GM19438 (cell line): ENCODE results near the gene SMC5.
"Not testable (repeated sequence)": the region's sequence is repeated elsewhere in the genome, so short reads cannot be mapped to it uniquely, and the experiment has no call there.

Experiments used
- ATAC-seq: cut with Tn5 transposase; IDR thresholded peaks from one replicate; pipeline ENCODE4 v1.9.1; 2021; ENCODE audit warnings: low read depth; ENCODE audit not compliant: unreplicated experiment

Gene SMC5

DNA sequence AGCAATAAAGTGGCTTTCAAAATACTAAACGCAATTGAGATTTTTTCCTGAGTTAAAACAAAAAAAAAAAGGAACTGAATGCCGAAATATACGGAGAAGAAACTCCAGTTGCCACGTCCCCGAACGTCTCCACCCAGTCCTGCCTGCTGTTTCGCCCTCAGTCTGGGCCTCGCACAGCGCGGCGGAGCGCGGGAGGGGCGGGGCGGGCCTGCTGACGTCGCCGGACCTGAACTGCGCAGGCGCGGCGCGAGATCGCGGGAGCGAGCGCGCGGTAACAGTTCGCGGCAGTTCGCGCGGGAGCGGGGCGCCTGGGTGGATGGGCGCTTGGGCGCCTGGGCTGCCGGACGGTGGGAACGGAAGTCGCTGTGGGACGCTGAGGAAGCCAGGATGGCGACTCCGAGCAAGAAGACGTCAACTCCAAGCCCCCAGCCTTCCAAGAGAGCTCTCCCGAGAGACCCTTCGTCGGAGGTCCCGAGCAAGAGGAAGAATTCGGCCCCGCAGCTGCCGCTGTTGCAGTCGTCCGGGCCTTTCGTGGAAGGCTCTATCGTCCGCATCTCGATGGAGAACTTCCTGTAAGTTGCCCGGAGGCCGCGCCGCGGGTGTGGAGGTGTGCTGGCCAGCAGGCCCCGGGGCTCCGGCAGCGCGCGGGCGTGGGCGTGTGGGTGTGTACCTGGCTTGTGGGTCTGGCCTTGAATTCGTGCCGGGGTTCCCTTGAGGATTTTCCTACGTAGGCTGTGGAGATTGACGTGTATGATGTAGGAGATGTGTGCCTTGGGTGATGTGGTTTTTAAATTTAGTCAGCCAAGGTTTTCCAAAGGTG is at the start of gene SMC5:
SMC5 (plus strand) TSS at position 287 of the 820 bp plus-strand sequence; CDS start at position 388, 101 bp downstream.
- peak; percentile 86 for ATAC-seq

DNA sequence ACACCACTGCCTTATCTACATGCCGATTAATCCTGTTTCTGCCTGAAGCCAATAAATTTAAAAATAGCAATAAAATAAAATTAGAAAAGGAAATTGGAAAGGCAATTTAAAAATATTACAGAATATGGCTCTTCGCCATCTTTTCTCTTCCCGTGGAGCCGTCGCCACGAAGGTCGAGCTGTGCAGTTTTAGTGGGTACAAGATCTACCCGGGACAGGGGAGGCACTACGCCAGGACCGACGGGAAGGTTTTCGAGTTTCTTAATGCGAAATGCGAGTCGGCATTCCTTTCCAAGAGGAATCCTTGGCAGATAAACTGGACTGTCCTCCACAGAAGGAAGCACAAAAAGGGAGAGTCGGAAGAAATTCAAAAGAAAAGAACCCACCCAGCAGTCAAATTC is 41.7 kb upstream of the SMC5 start:
- ATAC-seq = no peak

DNA sequence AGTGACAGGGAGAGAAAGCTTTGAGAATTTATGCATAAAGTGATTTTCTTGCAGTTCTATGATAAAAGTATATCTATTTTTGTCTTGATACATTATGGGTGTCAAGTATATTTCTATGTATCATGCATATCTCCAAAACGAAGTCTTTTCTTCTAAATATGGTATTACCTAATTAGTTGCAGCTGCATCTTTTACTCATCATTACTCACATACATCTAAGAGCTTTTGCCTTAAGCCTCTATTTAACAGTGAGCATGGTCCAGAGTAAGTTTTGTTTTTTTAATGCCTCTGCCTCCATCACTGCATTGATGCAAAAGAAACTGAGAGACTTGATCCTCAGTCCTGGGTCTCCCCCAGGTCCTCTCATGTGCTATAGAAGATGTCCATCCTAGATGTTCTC is 40.0 kb upstream of the SMC5 start:
- ATAC-seq = no peak

DNA sequence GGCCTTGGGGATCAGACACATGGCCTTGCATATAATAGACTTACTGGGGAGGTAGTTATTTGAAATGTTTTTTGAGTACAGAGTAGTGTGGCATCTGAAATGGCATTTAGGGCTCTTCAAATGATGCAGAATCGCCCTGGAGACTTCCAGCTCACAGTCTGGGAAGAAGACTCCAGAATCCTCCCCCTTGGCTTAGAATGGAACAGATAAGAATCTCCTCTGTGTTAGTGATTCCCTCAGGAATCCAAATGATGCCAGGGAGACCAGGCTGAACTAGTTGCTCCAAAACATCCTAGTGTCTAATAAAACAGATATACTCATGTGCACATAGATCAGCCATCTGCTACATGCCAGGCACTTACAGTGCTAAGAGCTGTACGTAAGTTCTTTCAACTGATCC is 38.6 kb upstream of the SMC5 start:
- no peak for ATAC-seq

DNA sequence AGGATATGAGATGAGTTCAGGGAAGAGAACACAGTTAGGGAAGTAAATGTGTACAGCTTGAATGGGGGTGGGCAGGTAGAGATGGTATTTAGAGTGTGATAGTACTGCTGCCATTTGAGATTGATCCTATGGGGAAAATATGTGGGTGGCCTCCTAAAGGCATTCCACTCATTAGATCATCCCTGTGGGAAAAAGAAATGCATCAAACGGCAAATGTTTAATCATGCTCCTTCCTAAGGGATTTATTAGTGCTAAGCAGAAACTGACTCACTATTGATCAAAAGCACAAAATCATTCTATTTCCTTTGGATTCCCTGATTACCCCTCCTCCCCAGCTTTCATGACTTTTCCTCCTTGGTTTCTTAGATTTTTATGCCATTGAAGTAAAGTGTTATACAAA is 36.4 kb upstream of the SMC5 start:
- ATAC-seq = no peak

DNA sequence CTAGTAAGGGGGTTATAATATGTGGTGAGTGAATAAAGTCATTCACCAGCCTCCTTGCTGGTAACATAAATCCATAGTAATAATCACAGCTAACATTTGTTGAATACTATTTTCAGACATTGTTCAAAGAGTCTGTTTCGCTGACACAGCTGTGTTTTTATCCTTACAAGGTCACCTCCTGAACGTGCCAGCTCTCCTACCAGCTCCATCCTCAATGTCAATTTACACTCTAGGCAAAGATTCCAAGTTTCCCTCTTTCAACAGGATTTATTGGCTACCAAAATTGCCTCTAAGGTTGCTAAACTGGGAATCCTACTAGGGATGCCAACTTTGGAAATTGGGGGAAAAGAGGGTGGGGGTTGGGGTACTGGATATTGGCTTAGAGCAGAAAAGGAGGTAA is 30.7 kb upstream of the SMC5 start:
- ATAC-seq = no peak

DNA sequence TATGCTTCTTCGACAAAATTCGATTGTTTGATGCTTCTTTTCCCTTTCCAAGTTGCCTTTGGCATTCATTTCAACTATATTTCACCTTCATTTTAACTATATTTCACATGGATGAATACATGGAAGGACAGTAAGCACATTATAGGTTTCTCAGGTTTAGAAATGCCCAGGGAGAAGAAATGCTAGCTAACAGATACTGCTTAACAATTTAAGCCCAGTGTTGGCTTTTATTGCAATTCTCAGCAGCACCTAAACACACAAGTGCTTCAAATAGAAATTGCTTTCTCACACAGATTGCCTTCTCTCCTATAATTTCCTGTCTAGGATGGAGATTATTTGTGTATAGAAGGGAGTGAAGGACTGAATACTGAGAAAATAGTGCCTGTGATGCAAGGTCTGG is 30.2 kb upstream of the SMC5 start:
- ATAC-seq = no peak

DNA sequence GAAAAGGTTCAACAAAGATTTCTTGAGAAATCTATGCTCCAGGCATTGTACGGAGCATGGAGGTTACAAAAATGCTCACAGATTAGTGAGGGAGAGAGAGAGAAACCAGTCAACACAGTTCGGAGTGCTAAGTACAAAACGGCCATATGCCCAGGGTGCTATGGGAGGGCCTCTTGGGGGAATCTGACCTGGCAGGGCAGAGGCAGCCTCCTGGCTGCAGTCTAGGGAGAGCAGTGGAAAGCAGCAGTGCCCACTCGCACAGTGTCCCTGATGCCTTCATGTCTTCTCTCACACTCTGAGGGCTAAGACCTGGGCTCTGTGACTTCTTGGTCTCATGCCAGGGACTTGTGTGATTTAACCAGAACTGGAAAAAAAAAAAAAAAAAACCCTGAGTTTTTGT is 29.8 kb upstream of the SMC5 start:
- no peak for ATAC-seq

DNA sequence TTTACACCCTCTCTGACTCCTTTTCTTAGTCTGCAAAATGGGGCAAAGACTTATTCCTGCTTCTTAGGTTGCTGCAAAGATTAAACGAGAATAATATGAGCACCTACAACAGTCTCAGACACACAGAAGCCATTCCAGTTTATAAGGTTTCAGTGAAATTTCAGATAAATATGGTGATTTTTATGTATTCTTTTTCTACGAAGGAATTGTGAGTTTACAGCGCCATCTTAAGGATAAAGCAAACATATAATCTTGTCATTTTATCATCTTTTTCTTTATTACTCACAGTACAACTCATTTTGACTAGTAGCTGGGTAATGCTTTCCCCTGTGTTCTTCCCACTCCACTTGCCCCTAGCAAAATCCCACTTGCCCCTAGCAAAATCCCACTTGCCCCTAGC is 29.2 kb upstream of the SMC5 start:
- ATAC-seq = no peak

DNA sequence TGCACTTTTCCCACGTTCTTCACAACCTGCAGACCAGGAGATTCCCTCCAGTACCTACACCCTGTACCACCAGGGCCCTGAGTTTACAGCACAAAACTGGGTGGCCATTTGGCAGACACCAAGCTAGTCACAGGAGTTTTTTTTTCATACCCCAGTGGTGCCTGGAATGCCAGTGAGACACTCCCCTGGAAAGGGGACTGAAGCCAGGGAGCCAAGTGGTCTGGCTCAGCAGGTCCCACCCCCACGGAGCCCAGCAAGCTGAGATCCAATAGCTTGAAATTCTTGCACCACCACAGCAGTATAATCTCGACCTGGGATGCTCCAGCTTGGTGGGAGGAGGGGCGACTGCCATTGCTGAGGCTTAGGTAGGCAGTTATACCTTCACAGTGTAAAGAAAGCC is 26.3 kb upstream of the SMC5 start:
- no peak for ATAC-seq

DNA sequence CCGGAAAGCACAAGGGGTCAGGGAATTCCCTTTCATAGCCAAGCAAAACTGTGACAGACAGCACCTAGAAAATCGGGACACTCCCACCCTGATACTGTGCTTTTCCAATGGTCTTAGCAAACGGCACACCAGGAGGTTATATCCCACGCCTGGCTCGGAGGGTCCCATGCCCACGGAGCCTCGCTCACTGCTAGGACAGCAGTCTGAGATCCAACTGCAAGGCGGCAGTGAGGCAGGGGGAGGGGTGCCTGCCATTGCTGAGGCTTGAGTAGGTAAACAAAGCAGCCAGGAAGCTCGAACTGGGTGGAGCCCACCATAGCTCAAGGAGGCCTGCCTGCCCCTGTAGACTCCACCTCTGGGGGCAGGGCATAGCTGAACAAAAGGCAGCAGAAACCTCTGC is 24.6 kb upstream of the SMC5 start:
- ATAC-seq = not testable (repeated sequence)

DNA sequence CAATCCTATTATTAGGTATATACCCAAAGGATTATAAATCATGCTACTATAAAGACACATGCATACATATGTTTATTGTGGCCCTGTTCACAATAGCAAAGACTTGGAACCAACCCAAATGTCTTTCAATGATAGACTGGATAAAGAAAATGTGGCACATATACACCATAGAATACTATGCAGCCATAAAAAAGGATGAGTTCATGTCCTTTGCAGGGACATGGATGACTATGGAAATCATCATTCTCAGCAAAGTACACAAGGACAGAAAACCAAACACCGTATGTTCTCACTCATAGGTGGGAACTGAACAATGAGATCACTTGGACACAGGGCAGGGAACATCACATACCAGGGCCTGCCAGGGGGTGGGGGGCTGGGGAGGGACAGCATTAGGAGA is 12.8 kb upstream of the SMC5 start:
- ATAC-seq = not testable (repeated sequence)

DNA sequence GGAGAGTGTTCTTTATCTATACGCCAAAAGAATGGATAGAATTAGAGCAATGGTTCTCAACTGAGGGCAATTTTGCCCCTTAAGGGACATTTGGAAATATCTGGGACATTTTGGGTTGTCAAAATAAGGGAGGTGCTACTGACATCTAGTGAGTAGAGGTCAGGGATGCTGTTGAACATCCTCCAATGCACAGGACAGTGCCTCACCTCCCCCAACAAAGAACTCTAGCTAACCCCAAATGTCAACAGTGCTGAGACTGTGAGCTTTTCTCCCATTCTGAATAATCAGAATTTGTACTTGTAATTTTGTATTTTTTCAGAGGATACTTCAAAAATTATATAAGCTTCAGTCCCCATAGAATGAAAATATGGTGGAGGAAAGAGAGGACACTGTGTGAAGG is 8.6 kb upstream of the SMC5 start:
- no peak for ATAC-seq

DNA sequence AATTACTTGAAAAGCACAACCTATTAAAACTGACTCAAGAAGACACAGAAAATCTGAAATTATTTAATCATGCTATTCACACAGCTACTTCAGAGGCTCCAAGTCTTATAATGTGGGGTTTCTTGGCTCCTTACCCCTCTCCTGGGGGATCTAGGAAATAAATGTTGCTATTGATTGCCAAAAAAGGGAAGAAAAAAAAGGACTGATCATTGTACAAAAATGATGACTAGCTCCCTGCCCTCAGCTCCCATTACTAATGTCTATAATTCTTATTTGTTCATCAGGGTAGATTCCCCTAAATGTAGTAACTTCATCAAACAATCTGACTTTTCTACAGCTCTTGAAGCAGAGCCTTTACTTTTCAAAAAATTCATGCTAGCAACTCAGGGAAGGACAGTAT is 3.3 kb upstream of the SMC5 start:
- ATAC-seq = no peak

DNA sequence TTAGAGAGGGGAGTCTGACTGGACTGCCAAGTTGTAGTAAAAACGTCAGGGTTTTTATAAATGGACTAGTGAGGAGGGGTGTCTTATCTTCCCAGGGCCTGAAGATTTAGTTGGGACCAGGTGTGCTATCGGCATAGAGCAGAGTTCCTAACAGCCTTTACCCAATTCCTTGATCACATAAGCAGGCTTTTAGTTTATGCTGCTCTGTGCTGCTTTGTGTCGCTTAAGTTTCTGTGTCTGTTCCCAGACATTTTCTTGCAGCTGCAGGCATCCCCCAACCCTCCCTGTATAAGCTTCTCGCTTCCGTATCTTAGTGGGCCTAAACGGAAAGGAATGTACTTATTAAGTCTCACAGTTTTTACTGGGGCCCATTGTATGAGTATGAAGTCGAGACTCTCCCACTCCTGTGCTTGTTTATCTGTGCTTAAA is 2.6 kb upstream of the SMC5 start:
- ATAC-seq = no peak

DNA sequence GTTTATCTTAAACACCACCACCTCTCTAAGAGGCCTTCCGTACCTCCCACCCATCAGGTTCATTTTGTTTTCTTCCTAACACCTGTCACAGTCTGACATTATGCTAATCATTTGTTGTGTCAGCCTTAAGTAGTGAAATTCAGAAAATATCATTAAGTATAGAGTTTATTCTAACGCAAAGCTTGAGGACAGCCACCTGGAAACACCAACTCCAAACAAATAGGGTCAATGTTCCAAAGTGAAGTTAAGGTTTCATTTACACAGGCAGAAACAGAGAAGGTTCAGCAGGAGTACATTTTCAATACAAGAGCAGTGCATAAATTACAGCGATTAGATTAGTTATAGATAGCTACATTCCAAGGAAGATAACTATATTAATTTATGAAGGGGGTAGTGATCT is 1.3 kb upstream of the SMC5 start:
- no peak for ATAC-seq

DNA sequence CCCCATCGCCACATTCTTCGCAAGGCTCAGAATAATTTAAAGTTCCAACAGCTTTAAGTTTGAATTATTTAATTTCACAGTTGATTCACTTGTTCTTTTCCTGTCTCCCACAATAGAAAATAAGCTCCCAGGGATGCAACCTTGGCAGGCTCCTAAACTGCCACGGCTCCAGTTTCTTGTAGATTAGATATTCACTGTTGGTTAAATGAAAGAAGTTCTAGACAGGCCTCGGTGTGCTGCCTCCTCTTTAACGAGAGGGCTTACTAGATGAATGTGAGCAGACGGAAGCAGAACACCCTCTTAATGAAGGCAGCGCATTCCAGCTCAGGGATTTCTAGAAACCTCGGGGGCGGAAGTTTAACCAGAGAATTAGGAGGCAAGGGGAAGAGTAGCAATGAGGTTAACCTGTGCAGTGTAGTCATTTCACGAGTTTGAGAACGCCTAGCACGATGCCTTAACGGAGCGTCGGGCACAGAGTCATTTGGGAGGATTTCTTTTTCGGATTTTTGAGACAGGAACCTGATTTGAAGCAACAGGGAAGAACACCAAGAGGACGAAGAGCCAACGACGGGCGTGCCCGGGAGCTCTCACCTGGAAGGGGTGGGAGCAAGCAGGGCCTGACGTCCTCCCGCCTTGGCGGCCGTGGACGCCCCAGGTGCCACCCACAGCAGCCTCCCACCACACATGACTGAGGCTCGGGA is 637 bp upstream of the SMC5 start:
- peak; percentile 49 for ATAC-seq

DNA sequence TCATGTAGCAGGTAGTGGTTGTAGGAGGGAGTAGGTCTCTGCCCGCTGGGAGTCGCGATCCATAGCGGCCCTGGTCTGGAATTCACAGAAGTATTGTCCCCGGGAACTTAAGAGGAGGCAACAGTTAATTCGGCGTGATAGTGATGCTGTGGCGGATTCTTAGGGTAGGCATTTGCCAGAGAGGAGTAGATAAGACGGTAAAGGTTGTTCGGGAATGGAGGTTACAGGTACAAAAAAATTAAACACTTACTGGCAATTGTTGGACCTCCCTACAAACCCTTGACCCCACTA is 679 bp downstream of the SMC5 start:
- no peak for ATAC-seq

DNA sequence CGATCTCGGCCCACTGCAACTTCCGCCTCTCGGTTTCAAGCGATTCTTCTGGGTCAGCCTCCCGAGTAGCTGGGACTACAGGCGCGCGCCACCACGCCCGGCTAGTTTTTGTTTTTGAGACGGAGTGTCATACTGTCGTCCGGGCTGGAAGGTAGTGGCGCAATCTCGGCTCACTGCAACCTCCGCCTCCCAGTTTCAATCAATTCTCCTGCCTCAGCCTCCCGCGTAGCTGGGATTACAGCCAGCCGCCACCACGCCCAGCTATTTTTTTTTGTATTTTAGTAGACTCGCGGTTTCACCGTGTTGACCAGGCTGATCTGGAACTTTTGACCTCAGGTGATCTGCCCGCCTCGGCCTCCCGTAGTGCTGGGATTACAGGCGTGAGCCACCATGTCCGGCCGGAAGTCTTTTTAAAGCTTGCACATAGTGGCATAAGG is 1.2 kb downstream of the SMC5 start:
- ATAC-seq = no peak

DNA sequence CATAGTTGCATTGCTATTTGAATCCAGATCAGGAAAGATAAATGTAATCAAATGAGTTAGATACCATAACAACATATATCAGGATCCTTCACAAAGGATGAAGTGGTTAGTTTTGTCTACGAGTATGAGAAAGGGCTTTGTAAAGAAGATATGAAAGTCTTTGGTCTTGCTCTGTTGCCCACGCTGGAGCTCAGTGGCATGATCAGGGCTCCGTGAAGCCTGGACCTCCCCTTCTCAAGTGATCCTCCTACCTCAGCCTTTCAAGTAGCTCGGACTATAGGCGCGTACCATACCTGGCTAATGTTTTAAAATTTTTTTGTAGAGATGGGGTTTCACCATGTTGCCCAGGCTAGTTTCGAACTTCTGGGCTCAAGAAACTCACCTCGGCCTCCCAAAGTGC is 1.8 kb downstream of the SMC5 start:
- no peak for ATAC-seq

DNA sequence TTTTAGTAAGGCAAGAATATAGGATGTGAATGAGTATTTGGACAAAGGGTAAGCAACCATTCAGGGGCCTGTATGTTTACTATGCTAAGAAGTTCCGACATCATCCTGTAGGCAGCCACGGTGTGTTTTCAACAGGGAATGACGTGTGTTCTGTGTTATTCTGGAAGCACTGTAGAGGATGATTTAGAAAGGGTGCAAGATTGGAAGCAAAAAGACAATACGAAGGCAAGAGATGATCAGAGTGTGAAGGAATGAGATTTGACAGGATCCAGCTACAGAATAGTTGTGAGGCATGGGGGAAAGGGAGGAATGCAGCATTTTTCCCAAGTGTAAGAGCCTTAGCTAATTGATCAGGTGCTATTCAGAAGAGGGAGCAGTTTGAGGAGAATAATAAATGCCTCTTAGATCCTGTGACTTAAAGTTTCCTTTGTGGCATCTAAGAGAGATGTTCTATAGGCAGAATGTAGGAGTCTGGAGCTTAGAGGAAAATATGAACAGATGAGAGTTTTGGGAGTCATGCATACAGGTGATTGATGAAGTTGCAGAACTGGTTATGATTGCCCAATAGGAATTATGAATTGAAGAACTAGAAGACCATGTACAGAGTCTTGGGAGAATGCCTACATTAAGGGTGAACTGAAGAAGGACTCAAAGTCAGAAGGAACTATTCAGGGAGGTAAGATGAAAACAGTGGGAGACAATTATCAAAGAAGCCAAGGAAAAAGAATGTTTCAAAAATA is 2.5 kb downstream of the SMC5 start:
- no peak for ATAC-seq

DNA sequence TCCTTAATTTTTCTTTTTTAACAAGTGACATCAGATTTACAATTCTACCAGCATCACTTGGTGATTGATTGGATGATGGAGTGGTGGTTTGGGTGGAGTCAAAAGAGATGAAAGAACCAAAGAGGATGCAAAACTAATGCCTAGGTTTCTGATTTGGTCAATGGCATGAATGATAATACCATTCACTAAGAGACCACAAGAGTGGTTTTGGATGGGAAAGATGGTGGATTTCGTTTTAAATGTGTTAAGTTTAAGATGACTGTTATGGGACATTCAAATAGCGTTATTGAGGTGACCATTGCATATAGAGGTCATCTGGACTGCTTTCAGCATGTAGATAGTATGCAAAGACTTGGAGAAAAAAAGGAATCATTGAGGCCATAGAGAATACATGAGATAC is 3.6 kb downstream of the SMC5 start:
- no peak for ATAC-seq
